Mammary epithelial cell (primary cell): ENCODE results near the gene BCO1.

Experiments
- EZH2 ChIP-seq: IDR thresholded peaks from 2 replicates; pipeline ENCODE4 v1.6.1; 2012; ENCODE audit warnings: low read length, inconsistent platforms, borderline replicate concordance
- TF ChIP-seq, protein P1 (sequence below), 2 donors: IDR thresholded peaks in 1 of 2; conservative IDR thresholded peaks in 1 of 2; 2 replicates each; pipeline ENCODE4 v1.5.1; 2011 to 2012; ENCODE audit warnings: inconsistent platforms in 2 of 2, low read length in 2 of 2, mild to moderate bottlenecking in 2 of 2, control low read depth in 1 of 2, low read depth in 1 of 2; ENCODE audit not compliant: insufficient read depth in 1 of 2; ENCODE audit errors: extremely low read depth in 1 of 2

DNA sequence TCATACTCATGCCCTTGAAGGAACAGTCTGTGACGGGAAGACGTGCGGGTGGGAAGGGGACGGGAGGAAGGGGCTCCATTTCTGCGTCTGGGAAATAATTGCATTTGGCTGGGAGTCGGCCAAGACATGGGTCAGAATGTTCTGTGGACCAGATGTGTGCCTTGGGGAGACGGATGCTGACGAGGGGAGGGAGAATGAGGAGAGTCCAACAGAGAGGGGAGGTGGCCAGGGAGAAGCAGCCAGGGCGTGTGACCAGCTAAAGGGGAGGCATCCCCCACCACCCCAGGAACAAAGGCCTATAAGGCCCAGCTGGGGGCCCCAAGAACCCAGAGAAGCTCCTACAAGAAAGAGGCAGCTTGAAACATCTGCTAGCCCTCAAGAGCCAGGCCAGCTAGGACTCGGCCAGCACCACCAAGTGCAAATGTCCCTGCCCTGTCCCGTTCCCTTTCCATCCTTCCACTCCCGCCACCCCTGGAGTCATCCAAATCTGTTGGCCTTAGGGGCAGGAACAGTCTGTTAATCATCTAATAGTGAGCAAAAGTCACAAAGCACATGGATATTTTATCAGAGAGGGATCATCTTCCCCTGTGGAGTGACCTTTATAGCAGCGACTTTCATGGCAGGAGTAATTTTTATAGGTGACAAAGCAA is 42.5 kb upstream of the BCO1 start:
- TF ChIP-seq, protein P1, sequence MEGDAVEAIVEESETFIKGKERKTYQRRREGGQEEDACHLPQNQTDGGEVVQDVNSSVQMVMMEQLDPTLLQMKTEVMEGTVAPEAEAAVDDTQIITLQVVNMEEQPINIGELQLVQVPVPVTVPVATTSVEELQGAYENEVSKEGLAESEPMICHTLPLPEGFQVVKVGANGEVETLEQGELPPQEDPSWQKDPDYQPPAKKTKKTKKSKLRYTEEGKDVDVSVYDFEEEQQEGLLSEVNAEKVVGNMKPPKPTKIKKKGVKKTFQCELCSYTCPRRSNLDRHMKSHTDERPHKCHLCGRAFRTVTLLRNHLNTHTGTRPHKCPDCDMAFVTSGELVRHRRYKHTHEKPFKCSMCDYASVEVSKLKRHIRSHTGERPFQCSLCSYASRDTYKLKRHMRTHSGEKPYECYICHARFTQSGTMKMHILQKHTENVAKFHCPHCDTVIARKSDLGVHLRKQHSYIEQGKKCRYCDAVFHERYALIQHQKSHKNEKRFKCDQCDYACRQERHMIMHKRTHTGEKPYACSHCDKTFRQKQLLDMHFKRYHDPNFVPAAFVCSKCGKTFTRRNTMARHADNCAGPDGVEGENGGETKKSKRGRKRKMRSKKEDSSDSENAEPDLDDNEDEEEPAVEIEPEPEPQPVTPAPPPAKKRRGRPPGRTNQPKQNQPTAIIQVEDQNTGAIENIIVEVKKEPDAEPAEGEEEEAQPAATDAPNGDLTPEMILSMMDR (conservative IDR thresholded peaks at IDR 0.05 in 1 of 2, IDR thresholded peaks at IDR 0.05 in 1 of 2; ENCODE audit: extremely low read depth in 1 of 2, insufficient read depth in 1 of 2, low read depth in 1 of 2, low read length in 2 of 2) = no peak
- TF ChIP-seq EZH2 = no peak
